Measurements from ENCODE around the gene RHBDD1. TPM values are rescaled to one million over a fixed set of nuclear protein-coding genes. Genes with fewer than 3 reads are reported as not detected.

The RHBDD1 gene
- total RNA-seq, 1 donor from 2014 or later: 31.3 TPM

- Histone ChIP-seq H3K27ac (ENCODE audit: low read depth, low read length) (no peak overlapping the region), H3K4me2 (ENCODE audit: low read length) (no peak overlapping the region), H3K4me1 (ENCODE audit: insufficient read depth, low read length) (no peaks in the 10 kb centered on the region), H3K9me3 (ENCODE audit: insufficient read depth, low read depth, low read length) (no peaks in the 10 kb centered on the region), H3K36me3 (ENCODE audit: insufficient read depth, low read length) (no peaks in the 10 kb centered on the region), H3K79me2 (ENCODE audit: insufficient read depth, low read length) (no peaks in the 10 kb centered on the region), H4K20me1 (ENCODE audit: insufficient read depth, low read length) (no peaks in the 10 kb centered on the region), H3K27me3 (ENCODE audit: insufficient read depth, low read length) (no peaks in the 10 kb centered on the region), H3K4me3 (ENCODE audit: insufficient read depth, low read depth, low read length) (no peak overlapping the region), H2AFZ (ENCODE audit: low read depth, low read length) (no peak overlapping the region), H3K9ac (ENCODE audit: low read length) (no peak overlapping the region)
- DNase-seq (ENCODE audit: low read depth) (no peak), FAIRE-seq (no peak)
- Mint-ChIP-seq H3K36me3 (ENCODE audit: low read depth, unreplicated experiment) (peaks cover 1% of the 10 kb centered on the region), H3K4me1 (ENCODE audit: low read depth, unreplicated experiment) (no peaks in the 10 kb centered on the region), H3K27me3 (ENCODE audit: low read depth, unreplicated experiment) (no peaks in the 10 kb centered on the region), H3K27ac (ENCODE audit: unreplicated experiment) (no peak overlapping the region), H3K4me3 (ENCODE audit: unreplicated experiment) (no peak overlapping the region), H3K9me3 (ENCODE audit: unreplicated experiment) (peaks cover 3% of the 10 kb centered on the region)
- TF ChIP-seq, protein P1, sequence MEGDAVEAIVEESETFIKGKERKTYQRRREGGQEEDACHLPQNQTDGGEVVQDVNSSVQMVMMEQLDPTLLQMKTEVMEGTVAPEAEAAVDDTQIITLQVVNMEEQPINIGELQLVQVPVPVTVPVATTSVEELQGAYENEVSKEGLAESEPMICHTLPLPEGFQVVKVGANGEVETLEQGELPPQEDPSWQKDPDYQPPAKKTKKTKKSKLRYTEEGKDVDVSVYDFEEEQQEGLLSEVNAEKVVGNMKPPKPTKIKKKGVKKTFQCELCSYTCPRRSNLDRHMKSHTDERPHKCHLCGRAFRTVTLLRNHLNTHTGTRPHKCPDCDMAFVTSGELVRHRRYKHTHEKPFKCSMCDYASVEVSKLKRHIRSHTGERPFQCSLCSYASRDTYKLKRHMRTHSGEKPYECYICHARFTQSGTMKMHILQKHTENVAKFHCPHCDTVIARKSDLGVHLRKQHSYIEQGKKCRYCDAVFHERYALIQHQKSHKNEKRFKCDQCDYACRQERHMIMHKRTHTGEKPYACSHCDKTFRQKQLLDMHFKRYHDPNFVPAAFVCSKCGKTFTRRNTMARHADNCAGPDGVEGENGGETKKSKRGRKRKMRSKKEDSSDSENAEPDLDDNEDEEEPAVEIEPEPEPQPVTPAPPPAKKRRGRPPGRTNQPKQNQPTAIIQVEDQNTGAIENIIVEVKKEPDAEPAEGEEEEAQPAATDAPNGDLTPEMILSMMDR (IDR thresholded peaks at IDR 0.05; ENCODE audit: insufficient read depth, low read depth, low read length): no peak
- no peak for TF ChIP-seq EZH2 (IDR thresholded peaks at IDR 0.05; ENCODE audit: insufficient read depth, low read length)
Measured at GRCh38 chr2:226953826-226954225, 118.0 kb downstream of the RHBDD1 start.

- Histone ChIP-seq H3K9ac (ENCODE audit: low read length) (no peak overlapping the region), H3K9me3 (ENCODE audit: insufficient read depth, low read depth, low read length) (no peaks in the 10 kb centered on the region), H4K20me1 (ENCODE audit: insufficient read depth, low read length) (no peaks in the 10 kb centered on the region), H3K79me2 (ENCODE audit: insufficient read depth, low read length) (no peaks in the 10 kb centered on the region), H3K27me3 (ENCODE audit: insufficient read depth, low read length) (no peaks in the 10 kb centered on the region), H3K27ac (ENCODE audit: low read depth, low read length) (no peak overlapping the region), H3K4me2 (ENCODE audit: low read length) (no peak overlapping the region), H3K36me3 (ENCODE audit: insufficient read depth, low read length) (no peaks in the 10 kb centered on the region), H2AFZ (ENCODE audit: low read depth, low read length) (no peak overlapping the region), H3K4me3 (ENCODE audit: insufficient read depth, low read depth, low read length) (no peak overlapping the region), H3K4me1 (ENCODE audit: insufficient read depth, low read length) (no peaks in the 10 kb centered on the region)
- FAIRE-seq (no peak), DNase-seq (ENCODE audit: low read depth) (no peak)
- Mint-ChIP-seq H3K4me1 (ENCODE audit: low read depth, unreplicated experiment) (no peaks in the 10 kb centered on the region), H3K36me3 (ENCODE audit: low read depth, unreplicated experiment) (peaks cover 1% of the 10 kb centered on the region), H3K27ac (ENCODE audit: unreplicated experiment) (no peak overlapping the region), H3K4me3 (ENCODE audit: unreplicated experiment) (no peak overlapping the region), H3K9me3 (ENCODE audit: unreplicated experiment) (peaks cover 3% of the 10 kb centered on the region), H3K27me3 (ENCODE audit: low read depth, unreplicated experiment) (no peaks in the 10 kb centered on the region)
- no peak for TF ChIP-seq EZH2 (IDR thresholded peaks at IDR 0.05; ENCODE audit: insufficient read depth, low read length)
- TF ChIP-seq, protein P1 (IDR thresholded peaks at IDR 0.05; ENCODE audit: insufficient read depth, low read depth, low read length): no peak
Measured at GRCh38 chr2:226956659-226957058, 120.8 kb downstream of the RHBDD1 start.

- Histone ChIP-seq H3K36me3 (ENCODE audit: insufficient read depth, low read length) (no peaks in the 10 kb centered on the region), H3K9ac (ENCODE audit: low read length) (no peak overlapping the region), H3K27ac (ENCODE audit: low read depth, low read length) (no peak overlapping the region), H3K27me3 (ENCODE audit: insufficient read depth, low read length) (no peaks in the 10 kb centered on the region), H3K4me3 (ENCODE audit: insufficient read depth, low read depth, low read length) (no peak overlapping the region), H3K4me2 (ENCODE audit: low read length) (no peak overlapping the region), H4K20me1 (ENCODE audit: insufficient read depth, low read length) (no peaks in the 10 kb centered on the region), H2AFZ (ENCODE audit: low read depth, low read length) (no peak overlapping the region), H3K4me1 (ENCODE audit: insufficient read depth, low read length) (peaks cover 10% of the 10 kb centered on the region), H3K79me2 (ENCODE audit: insufficient read depth, low read length) (no peaks in the 10 kb centered on the region), H3K9me3 (ENCODE audit: insufficient read depth, low read depth, low read length) (no peaks in the 10 kb centered on the region)
- TF ChIP-seq, protein P1 (IDR thresholded peaks at IDR 0.05; ENCODE audit: insufficient read depth, low read depth, low read length): no peak
- no peak for TF ChIP-seq EZH2 (IDR thresholded peaks at IDR 0.05; ENCODE audit: insufficient read depth, low read length)
- H3K4me1 Mint-ChIP-seq (ENCODE audit: low read depth, unreplicated experiment): no peaks in the 10 kb centered on the region
- no peak overlapping the region for H3K27ac Mint-ChIP-seq (ENCODE audit: unreplicated experiment)
- peaks cover 1% of the 10 kb centered on the region for H3K36me3 Mint-ChIP-seq (ENCODE audit: low read depth, unreplicated experiment)
- FAIRE-seq (no peak), DNase-seq (ENCODE audit: low read depth) (no peak)
- no peak overlapping the region for H3K4me3 Mint-ChIP-seq (ENCODE audit: unreplicated experiment)
- no peaks in the 10 kb centered on the region for H3K27me3 Mint-ChIP-seq (ENCODE audit: low read depth, unreplicated experiment)
- peaks cover 3% of the 10 kb centered on the region for H3K9me3 Mint-ChIP-seq (ENCODE audit: unreplicated experiment)
Measured at GRCh38 chr2:226959418-226959817, 123.6 kb downstream of the RHBDD1 start.
